GM12874 (cell line): Measurements from ENCODE around the gene NDUFV1.

Source experiments
- TF ChIP-seq, protein P1 (sequence below): IDR thresholded peaks from 2 replicates; pipeline ENCODE4 v1.5.1; 2011; ENCODE audit warnings: low read depth, mild to moderate bottlenecking, control low read depth, low read length, moderate library complexity; ENCODE audit not compliant: insufficient read depth

Gene NDUFV1

DNA sequence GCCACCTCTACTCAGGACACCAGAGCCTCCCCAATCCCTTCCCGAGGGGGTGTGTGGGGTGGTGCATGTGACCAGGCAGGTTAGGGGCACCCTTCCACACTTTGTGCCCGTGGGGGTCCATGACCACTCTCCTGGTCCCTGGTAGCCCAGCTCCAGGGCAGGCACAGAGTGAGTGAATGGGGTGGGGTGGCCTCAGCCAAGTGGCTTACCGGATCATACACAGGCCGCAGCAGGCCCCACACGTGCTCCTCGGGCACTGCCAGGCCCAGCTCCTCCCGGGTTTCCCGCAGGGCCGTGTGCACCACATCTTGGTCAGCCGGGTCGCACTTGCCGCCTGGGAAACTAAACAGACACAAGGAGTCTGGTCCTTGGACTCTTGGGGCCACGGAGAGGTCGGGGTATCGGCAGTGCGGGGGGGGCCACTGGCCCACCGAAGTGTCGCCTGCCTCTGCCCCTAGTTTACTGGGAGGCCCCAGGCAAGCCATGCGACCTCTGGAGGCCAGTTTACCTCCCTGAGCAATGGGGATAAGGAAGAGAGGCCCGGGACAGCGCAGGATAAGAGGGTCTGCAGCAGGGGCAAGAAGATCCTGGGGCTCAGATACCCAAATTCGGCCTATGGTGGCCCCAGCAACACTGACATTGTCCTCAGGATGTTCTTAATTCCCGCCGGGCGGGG lies 22.1 kb downstream of the NDUFV1 start:
- TF ChIP-seq, protein P1, sequence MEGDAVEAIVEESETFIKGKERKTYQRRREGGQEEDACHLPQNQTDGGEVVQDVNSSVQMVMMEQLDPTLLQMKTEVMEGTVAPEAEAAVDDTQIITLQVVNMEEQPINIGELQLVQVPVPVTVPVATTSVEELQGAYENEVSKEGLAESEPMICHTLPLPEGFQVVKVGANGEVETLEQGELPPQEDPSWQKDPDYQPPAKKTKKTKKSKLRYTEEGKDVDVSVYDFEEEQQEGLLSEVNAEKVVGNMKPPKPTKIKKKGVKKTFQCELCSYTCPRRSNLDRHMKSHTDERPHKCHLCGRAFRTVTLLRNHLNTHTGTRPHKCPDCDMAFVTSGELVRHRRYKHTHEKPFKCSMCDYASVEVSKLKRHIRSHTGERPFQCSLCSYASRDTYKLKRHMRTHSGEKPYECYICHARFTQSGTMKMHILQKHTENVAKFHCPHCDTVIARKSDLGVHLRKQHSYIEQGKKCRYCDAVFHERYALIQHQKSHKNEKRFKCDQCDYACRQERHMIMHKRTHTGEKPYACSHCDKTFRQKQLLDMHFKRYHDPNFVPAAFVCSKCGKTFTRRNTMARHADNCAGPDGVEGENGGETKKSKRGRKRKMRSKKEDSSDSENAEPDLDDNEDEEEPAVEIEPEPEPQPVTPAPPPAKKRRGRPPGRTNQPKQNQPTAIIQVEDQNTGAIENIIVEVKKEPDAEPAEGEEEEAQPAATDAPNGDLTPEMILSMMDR, result no peak

DNA sequence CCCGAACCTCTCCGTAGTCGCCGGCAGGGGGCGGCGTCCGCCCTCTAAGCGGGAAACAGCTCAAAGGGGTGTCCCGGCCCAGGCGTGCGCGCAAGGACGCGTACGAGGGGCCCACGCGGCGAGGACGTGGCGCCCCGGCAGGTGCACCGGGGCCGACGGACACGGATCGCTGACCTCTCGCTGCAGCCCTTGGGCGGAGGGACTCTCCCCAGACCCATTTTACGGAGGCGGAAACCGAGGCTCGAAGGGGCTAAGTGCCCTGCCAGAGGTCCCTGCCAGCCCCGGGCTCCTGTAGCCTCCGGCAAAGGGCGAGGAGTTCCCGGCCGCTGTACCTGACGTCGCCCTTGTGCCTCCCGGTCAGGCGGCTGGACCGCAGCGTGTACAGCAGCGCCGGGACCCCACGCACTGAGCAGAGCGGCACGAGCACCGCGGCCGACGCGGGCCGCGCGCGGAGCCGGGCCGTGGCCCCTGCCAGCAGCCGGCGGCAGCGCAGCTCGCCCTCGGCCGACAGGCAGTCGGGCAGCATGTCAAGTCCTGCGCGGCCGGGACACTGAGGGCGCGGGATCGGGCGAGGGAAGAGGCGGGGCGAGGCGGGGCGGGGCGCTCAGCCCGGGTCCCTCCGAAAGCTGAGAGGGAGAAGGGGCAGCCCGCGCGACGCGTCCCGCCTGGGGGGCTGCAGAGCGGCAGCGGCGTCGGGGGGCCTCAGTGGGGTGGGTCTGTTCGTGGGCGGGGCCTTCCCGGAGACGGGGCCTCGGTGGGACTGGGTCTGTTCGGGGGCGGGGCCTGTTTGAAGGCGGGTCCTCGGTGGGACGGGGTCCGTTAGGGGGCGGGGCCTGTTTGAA lies 22.9 kb downstream of the NDUFV1 start, which contains the start of gene NUDT8:
Gene NUDT8 (minus strand): TSS at position 552 of the 842 bp plus-strand sequence. CDS start 26 bp downstream, at position 526.
- TF ChIP-seq, protein P1, result peak; percentile 90

- TF ChIP-seq, protein P1, result peak; percentile 91
Observed at GRCh38 chr11:67630228-67630942, 23.6 kb downstream of the NDUFV1 start.

DNA sequence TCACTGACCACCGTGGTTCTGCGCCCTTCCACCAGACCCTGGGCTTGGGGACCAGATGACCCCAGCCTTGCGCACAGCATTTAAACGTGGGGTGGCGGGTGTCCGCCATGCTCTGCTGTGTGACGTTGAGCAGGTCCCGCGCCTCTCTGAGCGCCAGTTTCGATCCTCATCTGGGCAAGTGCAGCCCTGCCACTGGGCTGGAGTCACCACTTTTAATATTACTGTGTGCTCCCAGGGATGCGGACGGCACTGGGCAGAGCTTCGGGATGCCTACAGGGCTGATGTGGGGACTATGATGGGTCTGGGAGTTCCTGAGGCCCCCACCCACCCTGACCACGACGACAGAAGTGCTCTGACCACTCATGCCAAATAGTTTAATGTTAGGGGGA lies 24.2 kb downstream of the NDUFV1 start:
- TF ChIP-seq, protein P1, result no peak

DNA sequence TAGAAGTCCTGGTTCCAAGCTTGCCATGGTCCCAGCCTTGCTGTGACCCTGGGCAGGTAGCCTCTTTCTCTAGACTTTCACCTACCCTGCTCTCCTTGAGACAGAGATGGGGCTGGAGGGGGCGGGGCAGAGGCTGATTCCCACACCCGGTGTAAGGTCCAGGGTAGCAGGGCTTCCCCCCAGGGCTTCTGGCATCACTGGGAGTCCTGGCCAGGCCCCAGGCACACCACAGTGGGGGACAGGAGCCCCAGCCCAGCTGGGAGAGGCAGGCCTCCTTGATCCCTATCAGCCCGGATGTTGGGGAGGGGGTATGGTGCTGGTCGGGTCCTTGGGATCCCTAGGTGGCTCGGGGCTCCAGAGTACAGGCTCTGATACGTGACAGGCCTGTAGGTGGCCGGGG lies 24.7 kb downstream of the NDUFV1 start:
- TF ChIP-seq, protein P1, result no peak

GRCh38 chr11:67631853-67632174 lies 25.1 kb downstream of the NDUFV1 start:
- TF ChIP-seq, protein P1, result no peak
